ENCODE results near the gene SMARCA1.

Gene SMARCA1

DNA sequence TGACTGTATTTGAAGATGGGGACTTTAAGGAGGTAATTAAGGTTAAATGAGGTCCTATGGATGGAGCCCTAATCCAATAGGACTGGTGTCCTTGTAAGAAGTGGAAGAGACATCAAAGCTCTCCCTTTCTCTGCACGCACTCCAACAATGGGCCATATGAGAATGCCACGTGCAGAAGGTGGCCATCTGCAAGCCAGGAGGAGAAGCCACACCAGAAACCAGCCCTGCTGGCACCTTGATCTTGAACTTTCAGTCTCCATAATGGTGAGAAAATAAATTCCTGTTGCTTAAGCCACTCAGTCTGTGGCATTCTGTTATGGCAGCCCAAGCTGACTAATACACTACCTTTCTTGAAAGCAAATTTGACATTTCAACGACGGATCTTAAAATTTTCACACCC is 73.2 kb downstream of the SMARCA1 start:
- no peak for DNase-seq

DNA sequence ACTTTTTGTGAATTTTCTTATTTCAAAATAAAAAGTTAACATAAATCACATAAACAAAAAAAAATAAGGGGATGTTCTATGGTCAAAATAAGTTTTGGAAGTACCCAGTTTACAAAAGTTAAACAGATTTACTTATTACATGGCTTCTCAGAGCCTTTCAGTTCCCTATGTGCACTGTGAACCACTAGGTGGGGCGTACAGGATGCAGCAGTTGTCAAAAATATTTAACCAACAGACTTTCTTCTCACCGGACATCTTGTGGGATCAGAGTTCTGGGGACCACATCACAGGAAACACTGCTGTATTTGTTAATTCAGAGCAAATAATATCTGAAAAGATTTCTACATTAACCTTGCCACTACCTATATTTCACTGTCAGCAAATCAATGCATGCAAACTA is 74.1 kb downstream of the SMARCA1 start:
- DNase-seq: no peak

DNA sequence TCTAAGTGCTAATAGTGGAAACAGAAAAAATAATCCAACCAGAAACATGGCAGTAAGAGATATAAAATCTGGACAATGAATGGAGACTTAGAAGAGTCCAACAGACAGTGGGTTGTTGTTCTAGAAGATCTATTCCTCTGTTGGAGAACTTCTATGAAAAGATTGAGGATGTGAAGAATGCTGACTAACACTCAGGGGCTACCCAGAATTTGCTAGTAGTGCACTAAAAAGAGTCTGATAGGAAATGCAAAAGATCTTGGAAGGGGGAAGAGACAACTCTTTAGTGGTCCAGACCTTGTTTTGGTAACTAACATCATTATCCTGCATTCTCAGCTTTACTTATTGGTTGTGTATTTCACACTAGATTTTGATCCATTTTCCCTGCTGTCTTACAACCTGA is 77.9 kb downstream of the SMARCA1 start:
- DNase-seq: no peak

DNA sequence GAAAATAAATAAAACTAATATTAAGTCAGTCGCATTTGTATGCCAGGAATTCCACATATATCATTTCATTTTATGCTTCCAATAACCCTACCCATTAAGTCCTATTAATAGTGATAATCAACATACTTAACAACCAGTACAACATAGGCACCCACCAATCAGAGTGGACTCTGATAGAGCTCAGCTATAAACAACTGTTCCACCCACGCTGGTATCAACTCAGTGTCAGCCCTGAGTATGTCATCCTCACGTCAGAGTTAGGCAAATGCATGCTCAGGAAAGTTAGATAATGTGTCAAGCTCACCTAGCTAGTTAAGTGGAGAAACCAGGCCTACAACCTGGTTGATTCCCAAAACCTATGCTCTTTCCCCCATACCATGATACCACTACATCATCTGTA is 89.3 kb downstream of the SMARCA1 start:
- DNase-seq: no peak

DNA sequence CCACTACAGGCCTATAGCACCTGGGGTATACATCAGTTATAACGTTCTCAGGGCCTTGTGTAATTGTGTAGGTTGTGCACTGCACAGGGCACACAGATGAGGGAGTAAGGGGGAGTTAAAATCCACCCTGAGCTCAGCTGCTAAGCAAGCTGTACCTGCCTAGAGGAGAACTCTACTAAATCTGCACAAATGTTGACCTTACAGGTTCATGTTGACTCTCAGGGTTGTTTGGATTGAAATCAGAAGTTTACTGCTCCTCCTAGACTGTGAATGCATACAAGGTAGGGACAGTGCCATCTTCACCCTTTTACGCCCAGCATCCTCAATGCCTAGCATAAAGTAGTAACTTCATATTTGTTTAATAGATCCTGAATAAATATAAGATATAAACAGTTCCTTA is 89.8 kb downstream of the SMARCA1 start:
- DNase-seq: no peak

DNA sequence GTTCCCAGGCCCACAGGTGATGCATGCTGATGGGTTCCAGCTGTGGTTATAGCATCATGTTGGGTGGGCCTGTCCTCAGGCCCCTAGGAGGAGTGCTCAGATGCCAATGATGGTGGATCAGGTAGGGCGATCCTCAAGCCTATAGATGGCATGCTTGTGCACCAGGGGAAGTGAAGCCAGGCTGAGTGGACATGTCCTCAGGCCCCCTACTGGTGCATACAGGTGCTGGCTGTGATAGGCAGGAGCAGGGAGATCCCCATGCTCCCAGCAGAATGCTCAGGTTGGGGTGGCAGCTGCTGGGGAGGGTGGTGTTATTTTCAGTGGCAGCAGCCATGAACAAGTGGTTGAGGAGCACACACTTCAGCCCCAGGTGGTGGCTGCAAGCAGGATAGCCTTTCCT is 96.0 kb downstream of the SMARCA1 start:
- DNase-seq: no peak

DNA sequence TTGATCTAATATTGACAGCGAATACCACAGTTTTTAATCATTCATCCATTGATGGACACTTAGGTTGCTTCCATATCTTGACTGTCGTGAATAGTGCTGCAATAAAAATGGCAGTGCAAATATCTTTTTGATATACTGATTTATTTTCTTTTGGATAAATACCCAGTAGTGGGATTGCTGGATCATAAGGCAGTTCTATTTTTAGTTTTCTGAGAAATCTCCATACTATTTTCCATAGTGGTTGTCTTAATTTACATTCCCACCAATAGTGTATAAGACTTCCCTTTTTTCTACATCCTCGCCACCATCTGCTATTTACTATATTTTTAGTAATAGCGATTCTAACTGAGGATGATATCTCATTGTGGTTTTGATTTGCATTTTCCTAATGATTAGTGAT is 100.1 kb downstream of the SMARCA1 start:
- DNase-seq: no peak

DNA sequence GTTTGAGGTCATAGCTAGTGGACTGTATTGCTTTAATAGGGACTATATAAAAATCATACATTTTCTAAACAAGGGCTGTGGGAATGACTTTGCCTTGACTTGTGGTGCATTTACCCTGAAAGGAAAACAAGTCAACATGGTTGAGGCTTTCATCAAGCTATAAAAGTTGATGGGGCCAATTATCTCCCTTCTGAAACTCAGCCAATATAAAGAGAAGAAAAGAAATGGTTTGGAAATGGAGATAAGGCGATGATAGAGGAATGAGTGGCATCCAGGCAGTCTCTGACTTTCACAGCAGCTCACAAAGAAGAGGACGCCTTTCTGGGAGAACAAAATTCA is 118.7 kb downstream of the SMARCA1 start:
- no peak for DNase-seq

DNA sequence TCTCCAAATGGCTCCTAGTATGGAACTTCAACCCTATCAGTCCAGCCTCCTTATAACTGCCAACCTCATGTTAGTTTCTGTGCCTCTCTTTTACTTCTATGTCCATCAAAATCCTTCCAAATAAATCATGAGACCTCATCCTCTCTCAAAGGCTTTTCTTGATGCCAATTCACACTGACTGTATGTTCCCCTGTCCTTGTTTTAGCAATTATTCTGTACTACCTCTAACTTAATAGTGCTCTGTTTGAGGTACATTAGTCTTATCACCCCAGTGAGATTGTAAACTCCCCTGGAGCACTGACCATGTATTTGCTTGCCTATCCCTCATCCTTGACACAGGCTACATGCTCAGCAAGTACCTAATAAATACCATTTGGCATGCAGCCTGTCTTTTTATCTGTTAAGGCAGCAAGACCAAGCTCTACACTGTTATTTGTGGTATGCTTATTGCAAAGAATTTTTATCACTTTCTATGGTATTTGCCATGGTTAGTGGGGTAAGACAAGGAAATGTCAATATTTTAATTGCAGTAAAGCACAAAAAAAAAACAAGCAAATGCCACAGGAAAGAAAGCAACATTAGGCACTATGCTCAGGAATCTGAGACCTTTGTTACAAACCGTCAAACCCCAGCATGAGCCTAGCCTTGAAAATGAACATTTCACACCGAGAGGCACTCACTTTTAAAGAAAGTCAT is 119.2 kb downstream of the SMARCA1 start:
- no peak for DNase-seq

All from NCI-H1092 (cell line).